MCF 10A (cell line): ENCODE results near the gene MPEG1. TPM values are rescaled to one million over a fixed set of nuclear protein-coding genes. Genes with fewer than 3 reads are reported as not detected.

Experiments
- BruUV-seq: library from RNA; stranded (reverse); fragments of 400-500 nt; replicated peaks from 2 replicates; lab custom pipeline; 2021; lab: Mats Ljungman, UMichigan
- CTCF ChIA-PET: fragments of 300-600 bp; sonication (Branson Sonifier 250); formaldehyde crosslinking; extraction: SDS; loops from one replicate; lab custom pipeline; 2021; ENCODE audit warnings: antibody characterized with exemption, inconsistent platforms; lab: Yijun Ruan, JAX
- POLR2A ChIA-PET: fragments of 300-600, 350-650 bp; sonication (Branson Sonifier 250); formaldehyde crosslinking; extraction: SDS; loops from one replicate; lab custom pipeline; 2020; ENCODE audit warnings: antibody characterized with exemption, inconsistent platforms; lab: Yijun Ruan, JAX
- DNase-seq: peaks from one replicate; pipeline ENCODE4 v3.0.0-alpha.2; 2018; ENCODE audit not compliant: unreplicated experiment
- H3K27ac Mint-ChIP-seq: one replicate; pipeline ENCODE4 v1.8.0; 2022; ENCODE audit warnings: mild to moderate bottlenecking, low read depth, mixed read lengths; ENCODE audit not compliant: unreplicated experiment
- H3K27me3 Mint-ChIP-seq: one replicate; pipeline ENCODE4 v1.8.0; 2022; ENCODE audit warnings: mixed read lengths; ENCODE audit not compliant: insufficient read depth, unreplicated experiment
- H3K36me3 Mint-ChIP-seq: one replicate; pipeline ENCODE4 v1.8.0; 2022; ENCODE audit warnings: mild to moderate bottlenecking, moderate library complexity, mixed read lengths; ENCODE audit not compliant: insufficient read depth, unreplicated experiment
- H3K4me1 Mint-ChIP-seq: one replicate; pipeline ENCODE4 v1.8.0; 2022; ENCODE audit warnings: mixed read lengths; ENCODE audit not compliant: insufficient read depth, unreplicated experiment
- H3K4me3 Mint-ChIP-seq: one replicate; pipeline ENCODE4 v1.8.0; 2022; ENCODE audit warnings: mild to moderate bottlenecking, moderate library complexity, mixed read lengths; ENCODE audit not compliant: unreplicated experiment
- H3K9me3 Mint-ChIP-seq: one replicate; pipeline ENCODE4 v1.8.0; 2022; ENCODE audit warnings: mixed read lengths; ENCODE audit not compliant: unreplicated experiment
- intact Hi-C: fragments of 100-400 bp; cut with micrococcal nuclease; formaldehyde crosslinking; loops from 2 replicates; pipeline ENCODE4 v1.14.1; 2022
- total RNA-seq: library from RNA; stranded (reverse); gene quantifications from 2 replicates; pipeline ENCODE4 v1.2.3, GENCODE V29; 2022
- TF ChIP-seq, protein P1 (sequence below): fragments of 200-600 bp; IDR thresholded peaks from one replicate; pipeline ENCODE4 v1.8.0; 2022; ENCODE audit warnings: antibody characterized with exemption, mild to moderate bottlenecking; ENCODE audit not compliant: unreplicated experiment

MPEG1 gene
- total RNA-seq, 1 experiment from 2014 or later, result not detected

DNA sequence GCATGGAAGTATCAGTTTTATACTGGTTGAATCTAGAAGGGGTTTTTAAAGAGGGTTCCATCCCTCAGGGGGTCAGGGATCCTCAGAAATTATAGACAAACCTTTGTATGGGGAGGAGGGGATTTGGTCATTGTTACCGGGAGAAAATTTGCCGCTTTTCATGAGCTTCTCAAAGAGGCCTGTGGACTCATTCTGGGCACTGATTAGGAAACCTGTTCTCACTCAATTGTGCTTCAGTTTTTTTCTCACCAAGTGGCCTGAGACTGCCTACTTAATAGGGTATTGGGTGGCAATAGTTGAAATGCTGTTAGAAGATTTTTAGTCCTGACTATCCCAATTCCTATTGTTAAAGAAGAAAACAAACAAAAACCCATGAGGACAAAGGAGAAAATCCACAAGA lies 14.0 kb downstream of the MPEG1 start:
- H3K4me3 Mint-ChIP-seq, result no peak overlapping the region
- BruUV-seq, result no TSS peak
- intact Hi-C loops, result no loop called here
- peaks cover 14% of the 10 kb centered on the region for H3K4me1 Mint-ChIP-seq
- H3K27me3 Mint-ChIP-seq, result no peaks in the 10 kb centered on the region
- DNase-seq, result no peak
- H3K9me3 Mint-ChIP-seq, result no peaks in the 10 kb centered on the region
- H3K36me3 Mint-ChIP-seq, result peaks cover 37% of the 10 kb centered on the region
- no peak overlapping the region for H3K27ac Mint-ChIP-seq
- ChIA-PET POLR2A (interaction anchor here (0.6 to 1.4 kb wide), 3 partner anchors 24 to 442 kb away, joined by 4 to 6 read pairs (median 4); no protein-coding TSS in a partner anchor), CTCF (interaction anchor here (0.6 to 2.6 kb wide), 6 partner anchors 8 to 231 kb away, joined by 3 to 25 read pairs (median 13); partner anchors contain the start of gene DTX4)
- TF ChIP-seq, protein P1, sequence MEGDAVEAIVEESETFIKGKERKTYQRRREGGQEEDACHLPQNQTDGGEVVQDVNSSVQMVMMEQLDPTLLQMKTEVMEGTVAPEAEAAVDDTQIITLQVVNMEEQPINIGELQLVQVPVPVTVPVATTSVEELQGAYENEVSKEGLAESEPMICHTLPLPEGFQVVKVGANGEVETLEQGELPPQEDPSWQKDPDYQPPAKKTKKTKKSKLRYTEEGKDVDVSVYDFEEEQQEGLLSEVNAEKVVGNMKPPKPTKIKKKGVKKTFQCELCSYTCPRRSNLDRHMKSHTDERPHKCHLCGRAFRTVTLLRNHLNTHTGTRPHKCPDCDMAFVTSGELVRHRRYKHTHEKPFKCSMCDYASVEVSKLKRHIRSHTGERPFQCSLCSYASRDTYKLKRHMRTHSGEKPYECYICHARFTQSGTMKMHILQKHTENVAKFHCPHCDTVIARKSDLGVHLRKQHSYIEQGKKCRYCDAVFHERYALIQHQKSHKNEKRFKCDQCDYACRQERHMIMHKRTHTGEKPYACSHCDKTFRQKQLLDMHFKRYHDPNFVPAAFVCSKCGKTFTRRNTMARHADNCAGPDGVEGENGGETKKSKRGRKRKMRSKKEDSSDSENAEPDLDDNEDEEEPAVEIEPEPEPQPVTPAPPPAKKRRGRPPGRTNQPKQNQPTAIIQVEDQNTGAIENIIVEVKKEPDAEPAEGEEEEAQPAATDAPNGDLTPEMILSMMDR, result no peak

DNA sequence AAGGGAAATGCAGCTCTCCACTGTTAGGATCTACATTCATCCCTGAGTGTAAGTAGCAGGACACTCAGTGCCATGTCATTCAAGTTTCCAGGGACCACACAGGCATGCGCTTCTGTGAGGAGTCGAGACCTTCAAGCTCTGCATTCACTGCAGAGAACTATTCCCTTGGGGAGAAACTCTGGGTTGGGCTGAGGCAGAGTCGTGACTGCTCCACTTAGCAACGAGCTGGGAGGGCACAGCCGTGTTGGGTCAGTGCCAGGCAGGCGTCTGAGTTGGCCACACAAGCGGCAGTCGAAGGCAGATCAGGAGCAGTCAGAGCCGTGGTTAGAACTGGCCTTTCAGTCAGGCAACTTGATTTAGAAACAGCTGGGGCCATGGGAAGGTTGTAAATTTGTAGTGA lies 14.7 kb downstream of the MPEG1 start:
- H3K27me3 Mint-ChIP-seq, result no peaks in the 10 kb centered on the region
- TF ChIP-seq, protein P1, result no peak
- no TSS peak for BruUV-seq
- H3K9me3 Mint-ChIP-seq, result no peaks in the 10 kb centered on the region
- no peak overlapping the region for H3K4me3 Mint-ChIP-seq
- no peak for DNase-seq
- intact Hi-C loops, result no loop called here
- H3K36me3 Mint-ChIP-seq, result peaks cover 37% of the 10 kb centered on the region
- H3K4me1 Mint-ChIP-seq, result peaks cover 14% of the 10 kb centered on the region
- CTCF ChIA-PET, result interaction anchor here (1.8 to 2.6 kb wide), 4 partner anchors 9 to 232 kb away, joined by 12 to 25 read pairs (median 18); partner anchors contain the start of gene DTX4
- POLR2A ChIA-PET, result interaction anchor here (0.6 to 1.4 kb wide), 2 partner anchors 23 to 443 kb away, joined by 4 to 6 read pairs; no protein-coding TSS in a partner anchor
- peak overlapping the region; percentile 17 for H3K27ac Mint-ChIP-seq

DNA sequence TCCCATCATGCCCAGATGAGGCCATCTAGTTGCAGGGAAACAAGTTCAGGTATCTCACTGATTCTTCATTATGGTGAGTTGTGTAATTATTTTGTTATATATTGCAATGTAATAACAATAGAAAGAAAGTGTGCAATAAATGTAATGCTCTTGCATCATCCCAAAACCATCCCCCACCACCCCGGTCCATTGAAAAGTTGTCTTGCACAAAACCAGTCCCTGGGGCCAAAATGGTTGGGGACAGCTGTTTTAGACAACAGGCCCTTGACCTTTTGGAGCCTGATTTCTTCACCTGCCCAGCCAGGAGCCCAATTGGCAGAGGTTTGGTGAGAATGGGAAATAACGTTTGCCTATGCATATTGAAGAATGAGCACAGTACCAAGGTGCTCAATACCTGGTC lies 15.9 kb downstream of the MPEG1 start:
- TF ChIP-seq, protein P1, result no peak
- ChIA-PET POLR2A (no interaction called here), CTCF (interaction anchor here (1.3 kb wide), 1 partner anchor 9 kb away, joined by 3 read pairs; no protein-coding TSS in a partner anchor)
- no peak overlapping the region for H3K27ac Mint-ChIP-seq
- no peak overlapping the region for H3K4me3 Mint-ChIP-seq
- no peaks in the 10 kb centered on the region for H3K27me3 Mint-ChIP-seq
- no peaks in the 10 kb centered on the region for H3K9me3 Mint-ChIP-seq
- intact Hi-C loops, result no loop called here
- no TSS peak for BruUV-seq
- DNase-seq, result peak; percentile 27
- H3K4me1 Mint-ChIP-seq, result peaks cover 11% of the 10 kb centered on the region
- H3K36me3 Mint-ChIP-seq, result peaks cover 42% of the 10 kb centered on the region

DNA sequence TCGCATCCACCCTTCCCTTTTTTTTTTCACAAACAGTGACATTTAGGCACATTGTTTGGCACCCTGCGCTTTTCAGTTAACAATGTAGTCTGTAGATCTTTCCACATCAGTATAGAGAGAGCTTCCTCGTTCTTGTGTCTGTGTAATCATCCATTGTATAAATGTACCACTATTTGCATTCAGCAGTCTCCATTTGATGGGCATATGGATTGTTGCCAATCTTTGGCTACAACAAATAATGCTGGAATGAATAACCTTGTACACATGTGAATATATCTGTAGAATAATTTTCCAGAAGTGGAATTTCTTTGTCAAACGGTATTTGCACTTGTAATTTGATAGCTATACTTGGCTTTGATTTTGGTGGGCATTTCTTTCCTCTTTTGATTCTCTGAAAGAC lies 17.1 kb downstream of the MPEG1 start:
- Mint-ChIP-seq H3K27me3 (no peaks in the 10 kb centered on the region), H3K36me3 (peaks cover 46% of the 10 kb centered on the region), H3K4me3 (no peak overlapping the region), H3K9me3 (no peaks in the 10 kb centered on the region), H3K4me1 (no peaks in the 10 kb centered on the region), H3K27ac (no peak overlapping the region)
- BruUV-seq, result no TSS peak
- ChIA-PET POLR2A (no interaction called here), CTCF (interaction anchor here (1.3 to 27.3 kb wide), 3 partner anchors 8 to 22 kb away, joined by 3 to 530 read pairs (median 223); partner anchors contain the start of gene DTX4)
- TF ChIP-seq, protein P1, result no peak
- DNase-seq, result no peak
- intact Hi-C loops, result no loop called here
